Activated naive CD4-positive, alpha-beta T cell treated with anti-CD3 and anti-CD28 coated beads for 36 hours (primary cell): ENCODE results near the gene LHFPL3. TPM values are rescaled to one million over a fixed set of nuclear protein-coding genes. Genes with fewer than 3 reads are reported as not detected.

Source experiments
- CTCF ChIA-PET: fragments of 350-600 bp; sonication (Branson Sonifier 250); formaldehyde crosslinking; loops from one replicate; lab custom pipeline; 2021; ENCODE audit warnings: antibody characterized with exemption; lab: Charles Lee
- DNase-seq: peaks from one replicate; pipeline ENCODE4 v3.0.0-alpha.2; 2020
- H3K27ac Mint-ChIP-seq: one replicate; pipeline ENCODE4 v1.8.0; 2021; ENCODE audit warnings: mild to moderate bottlenecking, mixed read lengths
- H3K27me3 Mint-ChIP-seq: one replicate; pipeline ENCODE4 v1.8.0; 2021; ENCODE audit warnings: low read depth, mixed read lengths
- H3K36me3 Mint-ChIP-seq: one replicate; pipeline ENCODE4 v1.8.0; 2021; ENCODE audit warnings: low read depth, mixed read lengths
- H3K4me1 Mint-ChIP-seq: one replicate; pipeline ENCODE4 v1.8.0; 2021; ENCODE audit warnings: low read depth, mixed read lengths
- H3K4me3 Mint-ChIP-seq: one replicate; pipeline ENCODE4 v1.8.0; 2021; ENCODE audit warnings: mild to moderate bottlenecking, moderate library complexity, mixed read lengths
- H3K9me3 Mint-ChIP-seq: one replicate; pipeline ENCODE4 v1.8.0; 2021; ENCODE audit warnings: mixed read lengths
- intact Hi-C: fragments of 100-400 bp; cut with micrococcal nuclease; formaldehyde crosslinking; loops from one replicate; pipeline ENCODE4 v1.15.1; 2023
- total RNA-seq, 2 experiments: library from RNA; stranded (reverse); gene quantifications; one replicate each; pipeline ENCODE4 v1.2.3, GENCODE V29; 2021

Gene LHFPL3
- total RNA-seq, 2 experiments from 2014 or later: not detected

- intact Hi-C loops: no loop called here
- DNase-seq: no peak
- H3K9me3 Mint-ChIP-seq: no peaks in the 10 kb centered on the region
Observed at GRCh38 chr7:104775531-104775930, 447.1 kb downstream of the LHFPL3 start.

GRCh38 chr7:104777301-104777800 lies 448.9 kb downstream of the LHFPL3 start:
- no peak overlapping the region for H3K27ac Mint-ChIP-seq
- no peaks in the 10 kb centered on the region for H3K36me3 Mint-ChIP-seq
- intact Hi-C loops: no loop called here
- CTCF ChIA-PET: interaction anchor here (0.7 kb wide), 1 partner anchor 101 kb away, joined by 3 read pairs; no protein-coding TSS in a partner anchor
- H3K27me3 Mint-ChIP-seq: peaks cover 5% of the 10 kb centered on the region
- DNase-seq: no peak
- H3K9me3 Mint-ChIP-seq: no peaks in the 10 kb centered on the region
- H3K4me3 Mint-ChIP-seq: no peak overlapping the region
- no peaks in the 10 kb centered on the region for H3K4me1 Mint-ChIP-seq

More at GRCh38 chr7:104775531-104775930, 447.1 kb downstream of the LHFPL3 start:
- Mint-ChIP-seq H3K27me3 (peaks cover 7% of the 10 kb centered on the region), H3K36me3 (no peaks in the 10 kb centered on the region), H3K27ac (no peak overlapping the region), H3K4me3 (no peak overlapping the region), H3K4me1 (no peaks in the 10 kb centered on the region)
- CTCF ChIA-PET: interaction anchor here (0.6 kb wide), 1 partner anchor 281 kb away, joined by 3 read pairs; no protein-coding TSS in a partner anchor

GRCh38 chr7:104779888-104780287 lies 451.5 kb downstream of the LHFPL3 start:
- Mint-ChIP-seq H3K4me1 (no peaks in the 10 kb centered on the region), H3K9me3 (no peaks in the 10 kb centered on the region), H3K4me3 (no peak overlapping the region), H3K27me3 (no peaks in the 10 kb centered on the region), H3K27ac (no peak overlapping the region), H3K36me3 (no peaks in the 10 kb centered on the region)
- intact Hi-C loops: no loop called here
- DNase-seq: no peak
- CTCF ChIA-PET: no interaction called here

- H3K27me3 Mint-ChIP-seq: no peaks in the 10 kb centered on the region
- H3K36me3 Mint-ChIP-seq: no peaks in the 10 kb centered on the region
- intact Hi-C loops: no loop called here
- H3K9me3 Mint-ChIP-seq: no peaks in the 10 kb centered on the region
- DNase-seq: no peak
- no peak overlapping the region for H3K27ac Mint-ChIP-seq
- H3K4me1 Mint-ChIP-seq: no peaks in the 10 kb centered on the region
- CTCF ChIA-PET: no interaction called here
- H3K4me3 Mint-ChIP-seq: no peak overlapping the region
Observed at GRCh38 chr7:104784686-104785085, 456.3 kb downstream of the LHFPL3 start.

GRCh38 chr7:104789780-104790179 lies 461.4 kb downstream of the LHFPL3 start:
- Mint-ChIP-seq H3K9me3 (no peaks in the 10 kb centered on the region), H3K36me3 (no peaks in the 10 kb centered on the region), H3K27me3 (peaks cover 12% of the 10 kb centered on the region), H3K4me1 (no peaks in the 10 kb centered on the region), H3K4me3 (no peak overlapping the region), H3K27ac (no peak overlapping the region)
- DNase-seq: no peak
- CTCF ChIA-PET: no interaction called here
- intact Hi-C loops: no loop called here

- Mint-ChIP-seq H3K4me3 (no peak overlapping the region), H3K9me3 (no peaks in the 10 kb centered on the region), H3K27me3 (peaks cover 15% of the 10 kb centered on the region), H3K36me3 (no peaks in the 10 kb centered on the region), H3K4me1 (no peaks in the 10 kb centered on the region), H3K27ac (no peak overlapping the region)
- intact Hi-C loops: no loop called here
- no peak for DNase-seq
- CTCF ChIA-PET: no interaction called here
Observed at GRCh38 chr7:104790440-104790839, 462.0 kb downstream of the LHFPL3 start.

- no peaks in the 10 kb centered on the region for H3K36me3 Mint-ChIP-seq
- intact Hi-C loops: no loop called here
- no peaks in the 10 kb centered on the region for H3K9me3 Mint-ChIP-seq
- no peak for DNase-seq
- no peak overlapping the region for H3K27ac Mint-ChIP-seq
- H3K4me1 Mint-ChIP-seq: no peaks in the 10 kb centered on the region
- peaks cover 15% of the 10 kb centered on the region for H3K27me3 Mint-ChIP-seq
- no peak overlapping the region for H3K4me3 Mint-ChIP-seq
- CTCF ChIA-PET: no interaction called here
Observed at GRCh38 chr7:104791080-104791479, 462.7 kb downstream of the LHFPL3 start.

- H3K27me3 Mint-ChIP-seq: peaks cover 15% of the 10 kb centered on the region
- H3K27ac Mint-ChIP-seq: no peak overlapping the region
- no peaks in the 10 kb centered on the region for H3K9me3 Mint-ChIP-seq
- CTCF ChIA-PET: interaction anchor here (1.5 kb wide), 1 partner anchor 55 kb away, joined by 3 read pairs; no protein-coding TSS in a partner anchor
- no peaks in the 10 kb centered on the region for H3K36me3 Mint-ChIP-seq
- no peaks in the 10 kb centered on the region for H3K4me1 Mint-ChIP-seq
- no peak for DNase-seq
- intact Hi-C loops: no loop called here
- no peak overlapping the region for H3K4me3 Mint-ChIP-seq
Observed at GRCh38 chr7:104793066-104793465, 464.7 kb downstream of the LHFPL3 start.

- Mint-ChIP-seq H3K27ac (no peak overlapping the region), H3K4me1 (no peaks in the 10 kb centered on the region), H3K9me3 (no peaks in the 10 kb centered on the region), H3K36me3 (no peaks in the 10 kb centered on the region), H3K4me3 (no peak overlapping the region), H3K27me3 (peaks cover 15% of the 10 kb centered on the region)
- CTCF ChIA-PET: interaction anchor here (1.1 kb wide), 1 partner anchor 589 kb away, joined by 3 read pairs; no protein-coding TSS in a partner anchor
- no peak for DNase-seq
- intact Hi-C loops: no loop called here
Observed at GRCh38 chr7:104794154-104794553, 465.8 kb downstream of the LHFPL3 start.

- Mint-ChIP-seq H3K9me3 (no peaks in the 10 kb centered on the region), H3K4me1 (no peaks in the 10 kb centered on the region), H3K36me3 (no peaks in the 10 kb centered on the region), H3K4me3 (no peak overlapping the region), H3K27ac (no peak overlapping the region), H3K27me3 (peaks cover 16% of the 10 kb centered on the region)
- DNase-seq: no peak
- intact Hi-C loops: no loop called here
- CTCF ChIA-PET: interaction anchor here (1.1 kb wide), 1 partner anchor 589 kb away, joined by 3 read pairs; no protein-coding TSS in a partner anchor
Observed at GRCh38 chr7:104794589-104794988, 466.2 kb downstream of the LHFPL3 start.

- no peaks in the 10 kb centered on the region for H3K9me3 Mint-ChIP-seq
- DNase-seq: no peak
- CTCF ChIA-PET: no interaction called here
- intact Hi-C loops: no loop called here
- H3K4me3 Mint-ChIP-seq: no peak overlapping the region
- H3K36me3 Mint-ChIP-seq: no peaks in the 10 kb centered on the region
- H3K4me1 Mint-ChIP-seq: no peaks in the 10 kb centered on the region
- peaks cover 18% of the 10 kb centered on the region for H3K27me3 Mint-ChIP-seq
- H3K27ac Mint-ChIP-seq: no peak overlapping the region
Observed at GRCh38 chr7:104795086-104795485, 466.7 kb downstream of the LHFPL3 start.

GRCh38 chr7:104795616-104796398 lies 467.4 kb downstream of the LHFPL3 start:
- intact Hi-C loops: no loop called here
- H3K4me3 Mint-ChIP-seq: no peak overlapping the region
- no peak for DNase-seq
- CTCF ChIA-PET: no interaction called here
- peaks cover 16% of the 10 kb centered on the region for H3K27me3 Mint-ChIP-seq
- H3K4me1 Mint-ChIP-seq: no peaks in the 10 kb centered on the region
- no peak overlapping the region for H3K27ac Mint-ChIP-seq
- H3K9me3 Mint-ChIP-seq: no peaks in the 10 kb centered on the region
- H3K36me3 Mint-ChIP-seq: no peaks in the 10 kb centered on the region

- Mint-ChIP-seq H3K27ac (no peak overlapping the region), H3K36me3 (no peaks in the 10 kb centered on the region), H3K9me3 (no peaks in the 10 kb centered on the region), H3K4me1 (no peaks in the 10 kb centered on the region), H3K4me3 (no peak overlapping the region), H3K27me3 (peaks cover 13% of the 10 kb centered on the region)
- intact Hi-C loops: no loop called here
- CTCF ChIA-PET: no interaction called here
- no peak for DNase-seq
Observed at GRCh38 chr7:104800307-104800706, 471.9 kb downstream of the LHFPL3 start.
